OCI-LY3 (cell line): ENCODE measurements around the gene RNF208.

Experiments
- H2AFZ ChIP-seq: fragments of 200-600, 300-600 bp; shearing (Covaris generic); 2 replicates; pipeline ENCODE4 v1.6.0; 2014; ENCODE audit warnings: antibody characterized with exemption, low read depth, low read length
- H3K27ac ChIP-seq: fragments of 200-600, 300-600 bp; sonication (generic); 2 replicates; pipeline ENCODE4 v1.5.1; 2014; ENCODE audit warnings: mild to moderate bottlenecking, low read length, moderate library complexity, mixed read lengths
- H3K27me3 ChIP-seq: fragments of 200-600, 300-600 bp; sonication (generic); 2 replicates; pipeline ENCODE4 v1.6.1; 2014; ENCODE audit warnings: low read depth, low read length, mixed read lengths
- H3K36me3 ChIP-seq: fragments of 200-600, 300-600 bp; sonication (generic); replicated peaks from 2 replicates; pipeline ENCODE3; 2014; ENCODE audit warnings: low read depth, low read length, mixed read lengths
- H3K4me1 ChIP-seq: fragments of 300-600, 200-600 bp; sonication (generic); 2 replicates; pipeline ENCODE4 v1.6.1; 2014; ENCODE audit warnings: low read length, mixed read lengths
- H3K4me2 ChIP-seq: fragments of 200-600, 300-600 bp; sonication (generic); 2 replicates; pipeline ENCODE4 v1.6.1; 2014; ENCODE audit warnings: low read length, mixed read lengths
- H3K4me3 ChIP-seq: fragments of 300-600, 200-600 bp; sonication (generic); 2 replicates; pipeline ENCODE4 v1.5.1; 2014; ENCODE audit warnings: antibody characterized with exemption, mild to moderate bottlenecking, low read length, moderate library complexity
- H3K79me2 ChIP-seq: fragments of 300-600, 200-600 bp; shearing (Covaris generic); 2 replicates; pipeline ENCODE4 v1.6.1; 2014; ENCODE audit warnings: mild to moderate bottlenecking, low read length, mixed read lengths
- H3K9ac ChIP-seq: fragments of 300-600, 200-600 bp; shearing (Covaris generic); 2 replicates; pipeline ENCODE4 v1.6.0; 2014; ENCODE audit warnings: mild to moderate bottlenecking, low read length, moderate library complexity
- H3K9me3 ChIP-seq: fragments of 200-600, 300-600 bp; shearing (Covaris generic); 2 replicates; pipeline ENCODE4 v1.6.1; 2014; ENCODE audit warnings: low read length, mixed read lengths; ENCODE audit not compliant: insufficient read depth
- H4K20me1 ChIP-seq: fragments of 200-600, 300-600 bp; sonication (generic); 2 replicates; pipeline ENCODE4 v1.6.1; 2016; ENCODE audit warnings: low read length, mixed read lengths; ENCODE audit not compliant: insufficient read depth
- EZH2phosphoT487 ChIP-seq: fragments of 200-600 bp; shearing (Covaris generic); IDR thresholded peaks from 2 replicates; pipeline ENCODE4 v1.6.1; 2018; ENCODE audit warnings: antibody characterized with exemption, mixed run types, low read depth
- TF ChIP-seq, protein P1 (sequence below): fragments of 200-600, 300-600 bp; sonication (generic); IDR thresholded peaks from 2 replicates; pipeline ENCODE4 v1.5.1; 2014; ENCODE audit warnings: antibody characterized with exemption, low read length, low read depth

RNF208 gene

DNA sequence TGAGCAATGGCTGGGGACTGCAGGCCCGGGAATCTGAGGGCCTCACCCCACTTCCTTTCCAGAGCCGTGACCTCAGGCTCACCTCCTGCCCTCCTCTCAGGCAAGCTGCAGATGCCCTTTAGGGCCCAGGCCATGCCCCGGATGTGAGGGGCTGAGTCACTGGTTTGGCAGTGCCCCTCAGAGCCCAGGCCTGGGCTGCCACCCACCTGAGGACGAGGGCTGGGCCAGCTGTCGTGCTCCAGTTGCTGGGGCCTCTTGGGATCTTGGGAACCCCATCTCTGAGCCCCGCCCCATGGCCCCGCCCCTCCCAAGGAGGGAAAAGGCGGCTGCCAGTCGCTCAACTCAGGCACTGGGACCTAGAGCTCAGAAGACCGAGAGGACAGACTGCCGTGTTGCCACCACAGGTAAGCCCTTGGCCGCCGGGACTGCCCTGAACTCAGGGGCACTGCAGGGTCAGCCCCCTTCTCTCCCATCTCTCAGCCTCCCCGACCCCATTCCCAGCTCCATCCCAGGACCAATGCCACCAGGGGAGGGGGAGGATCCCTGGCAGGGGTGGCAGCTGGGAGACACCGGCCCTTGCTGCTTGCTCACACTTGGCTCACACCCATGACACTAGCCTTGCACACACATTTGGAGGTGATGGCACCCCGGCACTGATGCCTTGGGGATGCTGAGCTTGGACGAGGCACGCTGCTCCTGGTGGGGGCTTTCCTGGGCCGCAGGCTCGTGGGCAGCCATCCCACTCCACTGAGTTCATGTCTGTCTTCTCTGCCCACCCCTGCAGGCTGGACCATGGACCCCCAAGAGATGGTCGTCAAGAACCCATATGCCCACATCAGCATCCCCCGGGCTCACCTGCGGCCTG is 3.0 kb upstream of the RNF208 start, which contains the start of gene CYSRT1:
Gene CYSRT1 (plus strand): TSS at position 345 of the 865 bp plus-strand sequence. CDS start 448 bp downstream, at position 793.
- Histone ChIP-seq H3K4me1 (peaks cover 15% of the 10 kb centered on the region), H3K27me3 (no peaks in the 10 kb centered on the region), H3K4me2 (peak within 1 kb of the TSS; percentile 93), H3K9me3 (no peaks in the 10 kb centered on the region), H4K20me1 (no peaks in the 10 kb centered on the region), H3K4me3 (peak within 1 kb of the TSS; percentile 93), H3K9ac (peak within 1 kb of the TSS; percentile 91), H2AFZ (no peak within 1 kb of the TSS), H3K36me3 (no peaks in the 10 kb centered on the region), H3K27ac (peak within 1 kb of the TSS; percentile 50; the same call in 1 of the 2 replicates), H3K79me2 (no peaks in the 10 kb centered on the region)
- TF ChIP-seq, protein P1, sequence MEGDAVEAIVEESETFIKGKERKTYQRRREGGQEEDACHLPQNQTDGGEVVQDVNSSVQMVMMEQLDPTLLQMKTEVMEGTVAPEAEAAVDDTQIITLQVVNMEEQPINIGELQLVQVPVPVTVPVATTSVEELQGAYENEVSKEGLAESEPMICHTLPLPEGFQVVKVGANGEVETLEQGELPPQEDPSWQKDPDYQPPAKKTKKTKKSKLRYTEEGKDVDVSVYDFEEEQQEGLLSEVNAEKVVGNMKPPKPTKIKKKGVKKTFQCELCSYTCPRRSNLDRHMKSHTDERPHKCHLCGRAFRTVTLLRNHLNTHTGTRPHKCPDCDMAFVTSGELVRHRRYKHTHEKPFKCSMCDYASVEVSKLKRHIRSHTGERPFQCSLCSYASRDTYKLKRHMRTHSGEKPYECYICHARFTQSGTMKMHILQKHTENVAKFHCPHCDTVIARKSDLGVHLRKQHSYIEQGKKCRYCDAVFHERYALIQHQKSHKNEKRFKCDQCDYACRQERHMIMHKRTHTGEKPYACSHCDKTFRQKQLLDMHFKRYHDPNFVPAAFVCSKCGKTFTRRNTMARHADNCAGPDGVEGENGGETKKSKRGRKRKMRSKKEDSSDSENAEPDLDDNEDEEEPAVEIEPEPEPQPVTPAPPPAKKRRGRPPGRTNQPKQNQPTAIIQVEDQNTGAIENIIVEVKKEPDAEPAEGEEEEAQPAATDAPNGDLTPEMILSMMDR, result no peak
- TF ChIP-seq EZH2phosphoT487, result no peak

DNA sequence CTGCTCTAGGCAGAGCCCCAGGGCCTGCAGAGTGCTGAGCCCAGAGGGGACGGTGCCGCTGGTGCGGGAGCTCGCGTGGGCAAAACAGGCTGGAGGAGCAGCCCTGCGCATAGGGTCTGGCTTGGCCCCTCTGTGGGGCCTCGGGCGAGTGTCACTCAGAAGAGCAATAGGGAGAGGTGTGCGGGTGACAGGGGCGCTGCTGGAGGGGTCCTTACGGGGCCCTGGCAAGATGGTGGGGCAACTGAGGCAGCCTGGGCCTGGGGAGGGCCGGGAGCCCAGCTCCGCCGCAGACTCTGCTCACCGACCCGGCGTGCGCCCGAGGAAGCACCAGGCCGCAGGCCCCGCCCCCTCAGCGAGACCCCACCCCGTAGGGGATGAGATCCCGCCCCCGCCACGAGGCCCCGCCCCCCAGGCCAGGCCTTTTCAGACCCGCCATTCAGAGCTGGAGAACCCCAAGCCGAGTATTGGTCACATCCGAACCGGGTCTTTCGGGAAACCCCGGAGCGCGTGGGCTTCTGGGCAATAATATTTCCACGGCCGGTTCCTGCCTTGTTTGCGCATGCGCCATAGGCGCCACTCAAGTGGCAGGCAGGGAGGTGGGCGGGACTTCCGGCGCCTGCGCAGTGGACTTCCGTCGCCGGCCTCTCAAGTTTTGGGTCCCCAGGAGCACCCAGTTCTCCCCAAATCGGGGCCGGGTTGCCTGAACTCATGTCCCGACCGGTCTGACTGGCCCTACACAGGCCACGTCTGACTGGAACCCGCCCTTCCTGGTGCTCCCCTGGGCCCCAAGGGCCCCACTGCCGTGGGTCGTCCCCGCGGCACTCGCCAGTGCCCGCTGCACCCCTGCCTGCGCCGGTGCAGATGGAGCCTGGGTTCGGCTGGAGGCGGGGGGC is 1.3 kb upstream of the RNF208 start:
- Histone ChIP-seq H4K20me1 (no peaks in the 10 kb centered on the region), H2AFZ (peak overlapping the region; percentile 13; the same call in 1 of the 2 replicates), H3K9me3 (no peaks in the 10 kb centered on the region), H3K9ac (peak overlapping the region; percentile 91), H3K27me3 (no peaks in the 10 kb centered on the region), H3K27ac (peak overlapping the region; percentile 50), H3K4me2 (peak overlapping the region; percentile 93), H3K36me3 (no peaks in the 10 kb centered on the region), H3K4me3 (peak overlapping the region; percentile 93), H3K4me1 (peaks cover 15% of the 10 kb centered on the region), H3K79me2 (no peaks in the 10 kb centered on the region)
- TF ChIP-seq, protein P1, result no peak
- TF ChIP-seq EZH2phosphoT487, result no peak

DNA sequence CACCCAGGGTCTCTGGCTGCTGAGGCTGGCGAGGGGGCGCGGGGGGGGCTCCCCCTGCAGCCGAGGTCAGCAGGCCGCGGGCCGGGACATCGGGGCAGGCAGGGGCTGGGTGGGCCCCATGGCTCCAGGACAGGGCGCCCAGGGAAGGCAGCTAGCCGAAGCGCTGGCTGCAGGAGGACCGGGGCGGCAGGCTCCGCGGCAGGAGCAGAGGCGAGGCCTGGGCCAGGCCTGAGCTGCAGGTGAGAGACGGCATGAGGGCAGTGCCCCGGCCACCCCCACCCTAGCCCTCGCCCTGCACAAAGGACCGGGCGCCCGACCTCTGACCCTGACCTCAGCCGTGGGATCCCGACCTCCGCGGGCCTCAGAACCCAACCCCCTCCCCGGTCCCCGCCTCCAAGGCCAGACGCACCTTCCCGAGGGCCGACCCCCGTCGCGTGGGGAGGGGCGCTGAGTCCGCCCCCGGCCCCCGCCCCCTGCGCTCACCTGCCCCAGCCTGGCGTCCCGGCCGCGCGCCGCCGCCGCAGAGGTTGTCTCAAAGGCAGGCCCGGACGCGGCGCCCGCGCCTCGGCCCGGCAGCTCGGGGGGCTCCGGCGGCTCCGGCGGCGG is 431 bp downstream of the RNF208 start:
- Histone ChIP-seq H3K79me2 (no peaks in the 10 kb centered on the region), H3K27ac (no peak overlapping the region), H3K4me3 (peak overlapping the region; percentile 84), H3K4me2 (peak overlapping the region; percentile 74), H3K27me3 (no peaks in the 10 kb centered on the region), H2AFZ (no peak overlapping the region), H3K36me3 (no peaks in the 10 kb centered on the region), H3K4me1 (peaks cover 10% of the 10 kb centered on the region; the same call in 1 of the 2 replicates), H4K20me1 (no peaks in the 10 kb centered on the region), H3K9ac (peak overlapping the region; percentile 62), H3K9me3 (no peaks in the 10 kb centered on the region)
- no peak for TF ChIP-seq EZH2phosphoT487
- TF ChIP-seq, protein P1, result no peak
